Mesendoderm (in vitro differentiated cells): ENCODE data around the gene TMEM202.

Source experiments
- DNase-seq: peaks from one replicate; pipeline ENCODE4 v3.0.0; 2013
- H2AK5ac ChIP-seq: 2 replicates; pipeline ENCODE4 v1.6.1; 2013; ENCODE audit warnings: low read length, inconsistent platforms
- H2BK120ac ChIP-seq: 2 replicates; pipeline ENCODE4 v1.6.1; 2013; ENCODE audit warnings: low read depth, mild to moderate bottlenecking, low read length, moderate library complexity, mixed read lengths
- H2BK15ac ChIP-seq: replicated peaks from 2 replicates; pipeline ENCODE4 v1.6.1; 2013; ENCODE audit warnings: low read depth, mild to moderate bottlenecking, moderate library complexity
- H2BK5ac ChIP-seq: 2 replicates; pipeline ENCODE4 v1.6.1; 2013; ENCODE audit warnings: low read length, inconsistent platforms
- H3K18ac ChIP-seq: 2 replicates; pipeline ENCODE4 v1.6.1; 2013; ENCODE audit warnings: mild to moderate bottlenecking, low read length, mixed read lengths
- H3K23ac ChIP-seq: one replicate; pipeline ENCODE4 v1.6.1; 2013; ENCODE audit warnings: low read length
- H3K27ac ChIP-seq: 2 replicates; pipeline ENCODE4 v1.5.1; 2013; ENCODE audit warnings: low read depth, mild to moderate bottlenecking, inconsistent platforms, low read length, moderate library complexity
- H3K27me3 ChIP-seq: 2 replicates; pipeline ENCODE4 v1.6.1; 2013; ENCODE audit warnings: low read length, control low read depth, mild to moderate bottlenecking, inconsistent platforms; ENCODE audit not compliant: insufficient read depth, poor library complexity
- H3K36me3 ChIP-seq: 2 replicates; pipeline ENCODE4 v1.6.1; 2013; ENCODE audit warnings: low read length, inconsistent platforms; ENCODE audit not compliant: control insufficient read depth, insufficient read depth
- H3K4ac ChIP-seq: one replicate; pipeline ENCODE4 v1.6.1; 2013; ENCODE audit warnings: low read depth, mild to moderate bottlenecking, low read length, moderate library complexity
- H3K4me1 ChIP-seq: 2 replicates; pipeline ENCODE4 v1.6.1; 2013; ENCODE audit warnings: low read depth, low read length, inconsistent platforms; ENCODE audit not compliant: control insufficient read depth
- H3K4me2 ChIP-seq: 2 replicates; pipeline ENCODE4 v1.6.1; 2013; ENCODE audit warnings: low read length
- H3K4me3 ChIP-seq: 2 replicates; pipeline ENCODE4 v1.5.1; 2013; ENCODE audit warnings: mild to moderate bottlenecking, low read length
- H3K56ac ChIP-seq: one replicate; pipeline ENCODE4 v1.6.1; 2013; ENCODE audit warnings: low read length
- H3K79me1 ChIP-seq: 2 replicates; pipeline ENCODE4 v1.6.1; 2013; ENCODE audit warnings: low read length, inconsistent platforms
- H3K79me2 ChIP-seq: 2 replicates; pipeline ENCODE4 v1.6.1; 2013; ENCODE audit warnings: mild to moderate bottlenecking, low read length; ENCODE audit not compliant: control insufficient read depth, insufficient read depth
- H3K9ac ChIP-seq: 2 replicates; pipeline ENCODE4 v1.6.1; 2013; ENCODE audit warnings: low read length, inconsistent platforms
- H4K5ac ChIP-seq: one replicate; pipeline ENCODE4 v1.6.1; 2013; ENCODE audit warnings: low read length
- H4K8ac ChIP-seq: one replicate; pipeline ENCODE4 v1.6.1; 2013; ENCODE audit warnings: low read depth, mild to moderate bottlenecking, control low read depth, low read length, moderate library complexity
- WGBS: extraction: QIAGEN DNeasy Blood & Tissue Kit; methylation state at CpG from one replicate; pipeline ENCODE4 v1.1.7; 2013; ENCODE audit warnings: low lambda C conversion rate, missing lambda C conversion rate; ENCODE audit not compliant: insufficient coverage; ENCODE audit errors: extremely low coverage; 5-methylcytosine and 5-hydroxymethylcytosine counted together

TMEM202 gene

GRCh38 chr15:72402726-72403125, 4.6 kb downstream of the TMEM202 start:
- H3K36me3 ChIP-seq = no peaks in the 10 kb centered on the region
- H3K4ac ChIP-seq = no peak overlapping the region
- no peak overlapping the region for H2BK5ac ChIP-seq
- no peak overlapping the region for H2BK15ac ChIP-seq
- no peak overlapping the region for H4K8ac ChIP-seq
- no peak overlapping the region for H3K23ac ChIP-seq
- DNase-seq = no peak
- no peaks in the 10 kb centered on the region for H3K79me1 ChIP-seq
- H3K9ac ChIP-seq = no peak overlapping the region
- no peak overlapping the region for H3K4me2 ChIP-seq
- no peak overlapping the region for H2BK120ac ChIP-seq
- H2AK5ac ChIP-seq = no peak overlapping the region
- H3K4me3 ChIP-seq = no peak overlapping the region
- H3K4me1 ChIP-seq = no peaks in the 10 kb centered on the region
- H4K5ac ChIP-seq = no peak overlapping the region
- no peaks in the 10 kb centered on the region for H3K79me2 ChIP-seq
- H3K27ac ChIP-seq = no peak overlapping the region
- no peaks in the 10 kb centered on the region for H3K27me3 ChIP-seq
- no CpG with 5 or more reads among the region's 5 CpGs for WGBS
- H3K18ac ChIP-seq = no peak overlapping the region
- no peak overlapping the region for H3K56ac ChIP-seq

GRCh38 chr15:72404356-72404755, 6.3 kb downstream of the TMEM202 start:
- Histone ChIP-seq H4K5ac (no peak overlapping the region), H3K36me3 (no peaks in the 10 kb centered on the region), H3K18ac (no peak overlapping the region), H3K27ac (no peak overlapping the region), H3K4me2 (no peak overlapping the region), H2BK15ac (no peak overlapping the region), H3K4me1 (no peaks in the 10 kb centered on the region), H3K4me3 (no peak overlapping the region), H3K79me2 (no peaks in the 10 kb centered on the region), H2BK120ac (no peak overlapping the region), H3K27me3 (no peaks in the 10 kb centered on the region), H3K9ac (no peak overlapping the region), H2BK5ac (no peak overlapping the region), H3K23ac (no peak overlapping the region), H3K4ac (no peak overlapping the region), H3K79me1 (no peaks in the 10 kb centered on the region), H4K8ac (no peak overlapping the region), H3K56ac (no peak overlapping the region), H2AK5ac (no peak overlapping the region)
- DNase-seq = no peak
- no CpG with 5 or more reads among the region's 3 CpGs for WGBS

GRCh38 chr15:72404841-72405240, 6.7 kb downstream of the TMEM202 start:
- no peak overlapping the region for H3K4me2 ChIP-seq
- no peaks in the 10 kb centered on the region for H3K27me3 ChIP-seq
- H3K36me3 ChIP-seq = no peaks in the 10 kb centered on the region
- no peak overlapping the region for H3K27ac ChIP-seq
- no peak overlapping the region for H2AK5ac ChIP-seq
- H3K79me2 ChIP-seq = no peaks in the 10 kb centered on the region
- no peak overlapping the region for H3K9ac ChIP-seq
- no peak for DNase-seq
- no peak overlapping the region for H4K8ac ChIP-seq
- no peak overlapping the region for H3K4ac ChIP-seq
- H3K18ac ChIP-seq = no peak overlapping the region
- no peaks in the 10 kb centered on the region for H3K79me1 ChIP-seq
- H3K4me1 ChIP-seq = no peaks in the 10 kb centered on the region
- H3K23ac ChIP-seq = no peak overlapping the region
- no peak overlapping the region for H4K5ac ChIP-seq
- no peak overlapping the region for H3K56ac ChIP-seq
- no peak overlapping the region for H2BK120ac ChIP-seq
- no peak overlapping the region for H3K4me3 ChIP-seq
- no peak overlapping the region for H2BK15ac ChIP-seq
- H2BK5ac ChIP-seq = no peak overlapping the region

GRCh38 chr15:72406936-72407335, 8.8 kb downstream of the TMEM202 start:
- no peaks in the 10 kb centered on the region for H3K27me3 ChIP-seq
- no peak overlapping the region for H3K4ac ChIP-seq
- no peaks in the 10 kb centered on the region for H3K4me1 ChIP-seq
- no peaks in the 10 kb centered on the region for H3K79me2 ChIP-seq
- no CpG with 5 or more reads among the region's 3 CpGs for WGBS
- no peak overlapping the region for H3K23ac ChIP-seq
- no peak overlapping the region for H4K8ac ChIP-seq
- no peaks in the 10 kb centered on the region for H3K79me1 ChIP-seq
- no peak overlapping the region for H3K4me3 ChIP-seq
- no peak for DNase-seq
- H2BK5ac ChIP-seq = no peak overlapping the region
- no peak overlapping the region for H3K56ac ChIP-seq
- no peak overlapping the region for H2AK5ac ChIP-seq
- H3K4me2 ChIP-seq = no peak overlapping the region
- no peak overlapping the region for H4K5ac ChIP-seq
- H3K9ac ChIP-seq = no peak overlapping the region
- H3K18ac ChIP-seq = no peak overlapping the region
- no peak overlapping the region for H2BK15ac ChIP-seq
- H2BK120ac ChIP-seq = no peak overlapping the region
- H3K36me3 ChIP-seq = no peaks in the 10 kb centered on the region
- no peak overlapping the region for H3K27ac ChIP-seq

GRCh38 chr15:72411111-72411510, 13.0 kb downstream of the TMEM202 start:
- H2AK5ac ChIP-seq = no peak overlapping the region
- H2BK120ac ChIP-seq = no peak overlapping the region
- WGBS = no CpG with 5 or more reads among the region's 5 CpGs
- no peak overlapping the region for H4K8ac ChIP-seq
- no peaks in the 10 kb centered on the region for H3K79me1 ChIP-seq
- H3K4me2 ChIP-seq = no peak overlapping the region
- no peak overlapping the region for H3K18ac ChIP-seq
- H3K4me1 ChIP-seq = no peaks in the 10 kb centered on the region
- H3K56ac ChIP-seq = no peak overlapping the region
- H3K79me2 ChIP-seq = no peaks in the 10 kb centered on the region
- no peak overlapping the region for H2BK5ac ChIP-seq
- no peaks in the 10 kb centered on the region for H3K27me3 ChIP-seq
- H3K23ac ChIP-seq = no peak overlapping the region
- H3K36me3 ChIP-seq = no peaks in the 10 kb centered on the region
- H3K27ac ChIP-seq = no peak overlapping the region
- no peak overlapping the region for H3K9ac ChIP-seq
- H4K5ac ChIP-seq = no peak overlapping the region
- H3K4ac ChIP-seq = no peak overlapping the region
- no peak overlapping the region for H2BK15ac ChIP-seq
- no peak overlapping the region for H3K4me3 ChIP-seq
- DNase-seq = no peak

- no CpG with 5 or more reads among the region's 1 CpG for WGBS
- no peak overlapping the region for H3K18ac ChIP-seq
- H3K23ac ChIP-seq = no peak overlapping the region
- H3K4ac ChIP-seq = no peak overlapping the region
- no peak overlapping the region for H2AK5ac ChIP-seq
- H3K4me2 ChIP-seq = no peak overlapping the region
- H3K79me2 ChIP-seq = no peaks in the 10 kb centered on the region
- H4K8ac ChIP-seq = no peak overlapping the region
- no peak overlapping the region for H3K4me3 ChIP-seq
- no peak overlapping the region for H2BK120ac ChIP-seq
- H3K9ac ChIP-seq = no peak overlapping the region
- no peak for DNase-seq
- H2BK15ac ChIP-seq = no peak overlapping the region
- no peak overlapping the region for H4K5ac ChIP-seq
- H3K4me1 ChIP-seq = no peaks in the 10 kb centered on the region
- no peaks in the 10 kb centered on the region for H3K27me3 ChIP-seq
- H3K56ac ChIP-seq = no peak overlapping the region
- H3K27ac ChIP-seq = no peak overlapping the region
- H3K36me3 ChIP-seq = no peaks in the 10 kb centered on the region
- H2BK5ac ChIP-seq = no peak overlapping the region
- no peaks in the 10 kb centered on the region for H3K79me1 ChIP-seq
These were observed 13.4 kb downstream of the TMEM202 start for GRCh38 chr15:72411544-72411943.
